PC-3 (cell line): Measurements from ENCODE around the gene B4GALT5.

Experiments used
- CTCF ChIP-seq: fragments of 300-600 bp; sonication (generic); conservative IDR thresholded peaks from 2 replicates; pipeline ENCODE4 v1.5.1; 2017; ENCODE audit warnings: antibody characterized with exemption, low read depth, mild to moderate bottlenecking, low read length
- EZH2 ChIP-seq: fragments of 300-600 bp; sonication (generic); IDR thresholded peaks from one replicate; pipeline ENCODE4 v1.6.1; 2017; ENCODE audit warnings: antibody characterized with exemption, mild to moderate bottlenecking, low read length; ENCODE audit not compliant: unreplicated experiment

- TF ChIP-seq CTCF (no peak), EZH2 (no peak)
Observed at GRCh38 chr20:49656304-49656703, 57.4 kb downstream of the B4GALT5 start.
